GM21529 (cell line): ENCODE measurements around the gene UQCRC1.

Experiments used
- ATAC-seq: cut with Tn5 transposase; IDR thresholded peaks from one replicate; pipeline ENCODE4 v1.9.1; 2021; ENCODE audit not compliant: unreplicated experiment

The UQCRC1 gene

GRCh38 chr3:48633743-48634142, 24.3 kb upstream of the UQCRC1 start:
- ATAC-seq = no peak

GRCh38 chr3:48633256-48633655, 23.8 kb upstream of the UQCRC1 start:
- no peak for ATAC-seq

GRCh38 chr3:48631516-48632448, 22.3 kb upstream of the UQCRC1 start:
- no peak for ATAC-seq

GRCh38 chr3:48630833-48631232, 21.4 kb upstream of the UQCRC1 start:
- no peak for ATAC-seq

GRCh38 chr3:48630407-48630806, 21.0 kb upstream of the UQCRC1 start:
- no peak for ATAC-seq

GRCh38 chr3:48629894-48630293, 20.4 kb upstream of the UQCRC1 start:
- no peak for ATAC-seq

GRCh38 chr3:48628277-48629017, 19.0 kb upstream of the UQCRC1 start:
- ATAC-seq = no peak

- ATAC-seq = no peak
These were observed 16.2 kb upstream of the UQCRC1 start for GRCh38 chr3:48625600-48625999.

- no peak for ATAC-seq
These were observed 15.3 kb upstream of the UQCRC1 start for GRCh38 chr3:48624767-48625166.

- ATAC-seq = no peak
These were observed 14.6 kb upstream of the UQCRC1 start for GRCh38 chr3:48623851-48624547.

GRCh38 chr3:48621461-48621869, 12.0 kb upstream of the UQCRC1 start, which contains the start of gene TMEM89:
TMEM89 (minus strand) TSS chr3:48621769; CDS start chr3:48621756, 13 bp downstream.
- no peak for ATAC-seq

GRCh38 chr3:48619541-48620524, 10.4 kb upstream of the UQCRC1 start:
- no peak for ATAC-seq

- no peak for ATAC-seq
These were observed 8.1 kb upstream of the UQCRC1 start for GRCh38 chr3:48617559-48617958.

- no peak for ATAC-seq
These were observed 4.6 kb upstream of the UQCRC1 start for GRCh38 chr3:48614044-48614443.

- ATAC-seq = no peak
These were observed 2.9 kb upstream of the UQCRC1 start for GRCh38 chr3:48612309-48612708.

GRCh38 chr3:48607519-48607918, 1.9 kb downstream of the UQCRC1 start:
- no peak for ATAC-seq

GRCh38 chr3:48601622-48601994, 7.8 kb downstream of the UQCRC1 start:
- no peak for ATAC-seq

GRCh38 chr3:48600711-48601621, 8.5 kb downstream of the UQCRC1 start:
- no peak for ATAC-seq
